ENCODE measurements around the gene XRN1. TPM values are rescaled to one million over a fixed set of nuclear protein-coding genes. Genes with fewer than 3 reads are reported as not detected.

Gene XRN1
- polyA plus RNA-seq, 1 donor (not counting 4 experiments of a cell fraction or from before 2014, with no cell fraction given): 14.4 TPM

GRCh38 chr3:142484912-142485435 lies 37.1 kb upstream of the XRN1 start:
- Histone ChIP-seq H3K27me3 (ENCODE audit: control insufficient read depth, extremely low read depth, insufficient read depth, low read length) (no peaks in the 10 kb centered on the region), H3K4me3 (ENCODE audit: control insufficient read depth in 2 of 3, extremely low read depth in 1 of 3, insufficient read depth in 2 of 3, low read depth in 1 of 3, low read length in 3 of 3) (no peak overlapping the region), H3K36me3 (ENCODE audit: control insufficient read depth in 2 of 2, extremely low read depth in 1 of 2, insufficient read depth in 2 of 2, low read length in 2 of 2) (peaks cover 14 to 22% of the 10 kb centered on the region in 2 experiments), H4K20me1 (ENCODE audit: control insufficient read depth, extremely low read depth, insufficient read depth, low read length) (no peaks in the 10 kb centered on the region), H3K79me2 (ENCODE audit: control insufficient read depth, insufficient read depth, low read length) (no peaks in the 10 kb centered on the region), H3K4me2 (ENCODE audit: control insufficient read depth, extremely low read depth, insufficient read depth, low read depth, low read length) (no peak overlapping the region), H3K9ac (ENCODE audit: control insufficient read depth, extremely low read depth, insufficient read depth, low read length) (no peak overlapping the region), H3K4me1 (ENCODE audit: control insufficient read depth, extremely low read depth, insufficient read depth, low read length) (no peaks in the 10 kb centered on the region), H3K9me1 (ENCODE audit: control insufficient read depth, extremely low read depth, insufficient read depth, low read length) (no peaks in the 10 kb centered on the region), H2AFZ (ENCODE audit: control insufficient read depth, low read length) (no peak overlapping the region), H3K9me3 (ENCODE audit: control insufficient read depth, low read depth, low read length) (peaks cover 4% of the 10 kb centered on the region), H3K27ac (ENCODE audit: control insufficient read depth, insufficient read depth, low read length) (no peak overlapping the region)
- dilution Hi-C loops (cut with MboI; ENCODE audit: extremely low pct_ligation_motif_present, low sequenced_read_pairs): no loop called here
- FAIRE-seq (no peak), DNase-seq (ENCODE audit: low read depth, low spot score) (no peak)
- TF ChIP-seq CTCF (optimal IDR thresholded peaks at IDR 0.05 in 1 of 3, IDR thresholded peaks at IDR 0.05 in 1 of 3, conservative IDR thresholded peaks at IDR 0.05 in 1 of 3; ENCODE audit: extremely low read depth in 1 of 3, insufficient read depth in 2 of 3, low read length in 3 of 3) (no peak), EZH2 (IDR thresholded peaks at IDR 0.05; ENCODE audit: low read length) (no peak)

- H4K20me1 ChIP-seq (ENCODE audit: control insufficient read depth, extremely low read depth, insufficient read depth, low read length): no peaks in the 10 kb centered on the region
- H3K4me2 ChIP-seq (ENCODE audit: control insufficient read depth, extremely low read depth, insufficient read depth, low read depth, low read length): no peak overlapping the region
- no peak overlapping the region for H2AFZ ChIP-seq (ENCODE audit: control insufficient read depth, low read length)
- no peak overlapping the region for H3K9ac ChIP-seq (ENCODE audit: control insufficient read depth, extremely low read depth, insufficient read depth, low read length)
- H3K36me3 ChIP-seq (ENCODE audit: control insufficient read depth in 2 of 2, extremely low read depth in 1 of 2, insufficient read depth in 2 of 2, low read length in 2 of 2): peaks cover 8 to 18% of the 10 kb centered on the region in 2 experiments
- no peaks in the 10 kb centered on the region for H3K79me2 ChIP-seq (ENCODE audit: control insufficient read depth, insufficient read depth, low read length)
- TF ChIP-seq CTCF (optimal IDR thresholded peaks at IDR 0.05 in 1 of 3, IDR thresholded peaks at IDR 0.05 in 1 of 3, conservative IDR thresholded peaks at IDR 0.05 in 1 of 3; ENCODE audit: extremely low read depth in 1 of 3, insufficient read depth in 2 of 3, low read length in 3 of 3): no peak
- TF ChIP-seq EZH2 (IDR thresholded peaks at IDR 0.05; ENCODE audit: low read length): no peak
- no peaks in the 10 kb centered on the region for H3K9me1 ChIP-seq (ENCODE audit: control insufficient read depth, extremely low read depth, insufficient read depth, low read length)
- no peak overlapping the region for H3K4me3 ChIP-seq (ENCODE audit: control insufficient read depth in 2 of 3, extremely low read depth in 1 of 3, insufficient read depth in 2 of 3, low read depth in 1 of 3, low read length in 3 of 3)
- FAIRE-seq (no peak), DNase-seq (ENCODE audit: low read depth, low spot score) (no peak)
- no peak overlapping the region for H3K27ac ChIP-seq (ENCODE audit: control insufficient read depth, insufficient read depth, low read length)
- dilution Hi-C loops (cut with MboI; ENCODE audit: extremely low pct_ligation_motif_present, low sequenced_read_pairs): no loop called here
- H3K4me1 ChIP-seq (ENCODE audit: control insufficient read depth, extremely low read depth, insufficient read depth, low read length): no peaks in the 10 kb centered on the region
- peaks cover 4% of the 10 kb centered on the region for H3K9me3 ChIP-seq (ENCODE audit: control insufficient read depth, low read depth, low read length)
- no peaks in the 10 kb centered on the region for H3K27me3 ChIP-seq (ENCODE audit: control insufficient read depth, extremely low read depth, insufficient read depth, low read length)
Measured at GRCh38 chr3:142481196-142481595, 33.4 kb upstream of the XRN1 start.

All from keratinocyte (primary cell).